ENCODE measurements around the gene KBTBD12.

KBTBD12 gene

GRCh38 chr3:127884041-127884440 lies 31.0 kb upstream of the KBTBD12 start:
- H3K79me2 ChIP-seq (ENCODE audit: insufficient read depth, low read length) = no peaks in the 10 kb centered on the region
- no peak for DNase-seq
- no peaks in the 10 kb centered on the region for H3K36me3 ChIP-seq (ENCODE audit: insufficient read depth, low read length)
- H2AFZ ChIP-seq (ENCODE audit: low read depth, low read length) = no peak overlapping the region
- H3K4me3 ChIP-seq (ENCODE audit: low read depth in 1 of 2, low read length in 2 of 2) = no peak overlapping the region
- TF ChIP-seq CTCF (IDR thresholded peaks at IDR 0.05; ENCODE audit: borderline replicate concordance, extremely low read depth, low read length, poor library complexity, severe bottlenecking) = no peak
- no peak for TF ChIP-seq EZH2 (IDR thresholded peaks at IDR 0.05; ENCODE audit: borderline replicate concordance, low read depth, low read length, severe bottlenecking)
- H3K9me3 ChIP-seq (ENCODE audit: insufficient read depth, low read length, severe bottlenecking) = no peaks in the 10 kb centered on the region
- peaks cover 10% of the 10 kb centered on the region for H3K27me3 ChIP-seq (ENCODE audit: insufficient read depth, low read length, poor library complexity)
- no peaks in the 10 kb centered on the region for H4K20me1 ChIP-seq (ENCODE audit: insufficient read depth, low read length)
- no peak overlapping the region for H3K4me2 ChIP-seq (ENCODE audit: insufficient read depth, low read length)
- H3K4me1 ChIP-seq (ENCODE audit: insufficient read depth, low read length) = no peaks in the 10 kb centered on the region
- no peak overlapping the region for H3K9ac ChIP-seq (ENCODE audit: low read depth, low read length)
- ATAC-seq (ENCODE audit: insufficient read depth, low read depth) = no peak
- H3K27ac ChIP-seq (ENCODE audit: low read length) = no peak overlapping the region

GRCh38 chr3:127886231-127886955 lies 28.6 kb upstream of the KBTBD12 start:
- H3K36me3 ChIP-seq (ENCODE audit: insufficient read depth, low read length) = no peaks in the 10 kb centered on the region

GRCh38 chr3:127886956-127887231 lies 28.1 kb upstream of the KBTBD12 start:
- Histone ChIP-seq H3K27me3 (ENCODE audit: insufficient read depth, low read length, poor library complexity) (peaks cover 3% of the 10 kb centered on the region), H3K9ac (ENCODE audit: low read depth, low read length) (no peak overlapping the region), H4K20me1 (ENCODE audit: insufficient read depth, low read length) (no peaks in the 10 kb centered on the region), H3K9me3 (ENCODE audit: insufficient read depth, low read length, severe bottlenecking) (no peaks in the 10 kb centered on the region), H3K4me3 (ENCODE audit: low read depth in 1 of 2, low read length in 2 of 2) (no peak overlapping the region), H3K4me1 (ENCODE audit: insufficient read depth, low read length) (no peaks in the 10 kb centered on the region), H3K79me2 (ENCODE audit: insufficient read depth, low read length) (no peaks in the 10 kb centered on the region), H3K4me2 (ENCODE audit: insufficient read depth, low read length) (no peak overlapping the region), H3K27ac (ENCODE audit: low read length) (no peak overlapping the region), H2AFZ (ENCODE audit: low read depth, low read length) (no peak overlapping the region), H3K36me3 (ENCODE audit: insufficient read depth, low read length) (no peaks in the 10 kb centered on the region)
- no peak for ATAC-seq (ENCODE audit: insufficient read depth, low read depth)
- no peak for TF ChIP-seq EZH2 (IDR thresholded peaks at IDR 0.05; ENCODE audit: borderline replicate concordance, low read depth, low read length, severe bottlenecking)
- TF ChIP-seq CTCF (IDR thresholded peaks at IDR 0.05; ENCODE audit: borderline replicate concordance, extremely low read depth, low read length, poor library complexity, severe bottlenecking) = no peak
- DNase-seq = no peak

More at GRCh38 chr3:127886231-127886955, 28.6 kb upstream of the KBTBD12 start:
- no peak for DNase-seq
- Histone ChIP-seq H3K4me3 (ENCODE audit: low read depth in 1 of 2, low read length in 2 of 2) (no peak overlapping the region), H4K20me1 (ENCODE audit: insufficient read depth, low read length) (no peaks in the 10 kb centered on the region), H3K4me1 (ENCODE audit: insufficient read depth, low read length) (no peaks in the 10 kb centered on the region), H3K9me3 (ENCODE audit: insufficient read depth, low read length, severe bottlenecking) (no peaks in the 10 kb centered on the region), H2AFZ (ENCODE audit: low read depth, low read length) (no peak overlapping the region), H3K79me2 (ENCODE audit: insufficient read depth, low read length) (no peaks in the 10 kb centered on the region), H3K27ac (ENCODE audit: low read length) (no peak overlapping the region), H3K27me3 (ENCODE audit: insufficient read depth, low read length, poor library complexity) (peaks cover 3% of the 10 kb centered on the region), H3K4me2 (ENCODE audit: insufficient read depth, low read length) (no peak overlapping the region), H3K9ac (ENCODE audit: low read depth, low read length) (no peak overlapping the region)
- TF ChIP-seq EZH2 (IDR thresholded peaks at IDR 0.05; ENCODE audit: borderline replicate concordance, low read depth, low read length, severe bottlenecking) = no peak
- no peak for TF ChIP-seq CTCF (IDR thresholded peaks at IDR 0.05; ENCODE audit: borderline replicate concordance, extremely low read depth, low read length, poor library complexity, severe bottlenecking)
- ATAC-seq (ENCODE audit: insufficient read depth, low read depth) = no peak

Data from DND-41 (cell line).